ENCODE data around the gene LAMB1.

Gene LAMB1

DNA sequence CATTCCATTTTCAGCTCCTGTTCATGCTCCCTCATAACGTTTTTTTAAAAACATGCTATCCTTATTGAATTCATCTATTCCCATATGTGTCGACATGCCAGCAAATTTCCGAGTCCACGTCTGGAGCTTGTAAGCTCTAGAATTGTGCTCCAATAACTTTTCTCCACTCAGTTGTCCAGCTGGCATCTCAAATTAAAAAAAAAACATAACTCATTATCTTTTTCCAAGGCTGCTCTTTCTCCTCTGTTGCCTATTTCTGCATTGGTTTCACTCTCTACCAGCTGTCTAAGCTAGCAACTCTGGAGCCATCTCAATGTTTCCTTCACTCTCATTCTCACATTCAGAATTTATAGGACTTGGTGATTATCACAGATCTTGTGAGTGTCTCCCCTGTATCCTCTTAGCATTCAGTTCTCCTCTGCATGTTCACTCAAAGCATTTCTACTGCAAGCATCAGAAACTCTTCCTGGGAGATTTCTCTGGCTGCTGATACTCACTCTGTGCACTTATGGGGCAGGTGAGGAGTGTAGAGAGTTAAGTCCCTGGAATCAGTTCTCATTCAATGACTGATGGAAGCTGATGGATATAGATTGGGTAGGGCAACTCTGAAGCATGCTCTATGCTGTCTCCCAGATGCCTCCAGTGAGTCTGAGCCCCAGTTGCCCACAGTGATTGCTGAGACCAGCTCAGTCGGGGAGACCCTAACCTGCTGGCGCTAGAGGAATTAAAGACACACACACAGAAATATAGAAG lies 118.7 kb downstream of the LAMB1 start:
- in situ Hi-C loops (cut with MboI; ENCODE audit: low sequenced_read_pairs), result no loop called here

DNA sequence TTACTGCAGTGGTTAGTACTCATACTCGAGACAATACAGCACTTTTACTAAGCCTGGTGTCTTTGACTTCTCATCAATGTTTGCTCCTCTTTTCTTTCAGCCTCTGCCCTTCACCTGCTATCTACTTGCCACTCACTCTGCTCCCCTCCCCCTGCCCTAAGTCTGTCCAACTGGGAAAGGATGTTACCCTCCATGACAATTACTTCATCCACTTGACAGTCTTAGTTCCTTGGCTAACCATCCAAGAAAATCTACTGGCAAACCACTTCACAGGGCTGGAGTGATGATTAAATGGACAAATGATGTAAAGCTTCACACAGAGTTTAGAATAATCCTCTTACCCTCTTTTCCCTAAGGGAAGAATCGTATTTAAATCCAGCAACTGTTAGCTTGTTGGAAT lies 120.2 kb downstream of the LAMB1 start:
- in situ Hi-C loops (cut with MboI; ENCODE audit: low sequenced_read_pairs), result no loop called here

GRCh38 chr7:107879400-107880035 lies 123.4 kb downstream of the LAMB1 start:
- in situ Hi-C loops (cut with MboI; ENCODE audit: low sequenced_read_pairs), result no loop called here

- in situ Hi-C loops (cut with MboI; ENCODE audit: low sequenced_read_pairs), result no loop called here
Observed at GRCh38 chr7:107878636-107879035, 124.3 kb downstream of the LAMB1 start.

DNA sequence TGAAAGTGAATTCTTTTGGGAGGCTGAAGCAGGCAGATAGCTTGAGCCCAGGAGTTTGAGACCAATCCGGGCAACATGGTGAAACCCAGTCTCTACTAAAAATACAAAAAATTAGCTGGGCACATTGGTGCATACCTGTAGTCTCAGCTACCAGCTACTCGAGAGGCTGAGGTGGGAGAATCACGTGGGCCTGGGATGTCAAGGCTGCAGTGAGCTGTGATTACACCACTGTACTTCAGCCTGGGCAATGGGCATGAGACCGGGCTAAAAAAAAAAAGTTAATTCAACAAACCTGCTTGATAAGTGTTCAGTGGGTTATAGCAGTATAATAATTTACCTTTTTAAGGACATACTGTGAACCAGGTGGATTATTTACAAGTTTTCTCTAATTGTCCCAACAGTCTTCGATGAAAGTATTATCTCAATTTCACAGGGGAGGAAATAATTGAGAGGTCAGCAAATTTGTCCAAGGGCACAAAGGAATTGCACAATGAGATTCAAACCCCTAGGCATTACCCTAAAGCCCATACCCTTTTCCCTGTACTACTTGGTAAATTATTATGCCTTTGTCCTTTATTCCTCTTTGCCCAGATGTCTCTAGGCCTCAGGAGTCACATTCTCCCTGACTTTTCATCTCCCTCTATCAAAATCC lies 125.1 kb downstream of the LAMB1 start:
- in situ Hi-C loops (cut with MboI; ENCODE audit: low sequenced_read_pairs), result no loop called here

- in situ Hi-C loops (cut with MboI; ENCODE audit: low sequenced_read_pairs), result no loop called here
Observed at GRCh38 chr7:107876916-107877315, 126.0 kb downstream of the LAMB1 start.

GRCh38 chr7:107874605-107875446 lies 128.1 kb downstream of the LAMB1 start:
- in situ Hi-C loops (cut with MboI; ENCODE audit: low sequenced_read_pairs), result loop anchor here (25.0 kb wide), 1 partner anchor 663 kb away; no protein-coding TSS in a partner anchor

GRCh38 chr7:107874111-107874510 lies 128.8 kb downstream of the LAMB1 start:
- in situ Hi-C loops (cut with MboI; ENCODE audit: low sequenced_read_pairs), result loop anchor here (25.0 kb wide), 1 partner anchor 662 kb away; no protein-coding TSS in a partner anchor
